Loucy (cell line): ENCODE data around the gene NADSYN1.

Experiments
- H2AFZ ChIP-seq: fragments of 200-600 bp; sonication (generic); 2 replicates; pipeline ENCODE4 v1.6.0; 2016; ENCODE audit warnings: antibody characterized with exemption, mild to moderate bottlenecking, low read length, moderate library complexity
- H3F3A ChIP-seq: fragments of 200-600 bp; 2 replicates; pipeline ENCODE4 v1.6.0; 2016; ENCODE audit warnings: antibody characterized with exemption, low read depth, mild to moderate bottlenecking
- H3K27me3 ChIP-seq: fragments of 200-600 bp; sonication (generic); 2 replicates; pipeline ENCODE4 v1.6.1; 2014; ENCODE audit warnings: low read length, mild to moderate bottlenecking; ENCODE audit not compliant: insufficient read depth, poor library complexity, severe bottlenecking
- H3K36me3 ChIP-seq: fragments of 200-600 bp; sonication (generic); 2 replicates; pipeline ENCODE4 v1.6.1; 2016; ENCODE audit warnings: low read length; ENCODE audit not compliant: insufficient read depth
- H3K4me1 ChIP-seq: fragments of 200-600 bp; sonication (generic); 2 replicates; pipeline ENCODE4 v1.5.1; 2014; ENCODE audit warnings: low read length, mild to moderate bottlenecking; ENCODE audit not compliant: insufficient read depth, poor library complexity, severe bottlenecking
- H3K4me2 ChIP-seq: fragments of 200-600 bp; sonication (generic); 2 replicates; pipeline ENCODE4 v1.6.0; 2014; ENCODE audit warnings: antibody characterized with exemption, low read length, low read depth, mild to moderate bottlenecking; ENCODE audit not compliant: poor library complexity, severe bottlenecking
- H3K4me3 ChIP-seq: fragments of 200-600 bp; sonication (generic); 2 replicates; pipeline ENCODE4 v1.5.1; 2014; ENCODE audit warnings: low read length, mild to moderate bottlenecking, mixed read lengths; ENCODE audit not compliant: poor library complexity, severe bottlenecking
- H3K79me2 ChIP-seq: fragments of 200-600 bp; sonication (generic); 2 replicates; pipeline ENCODE4 v1.6.1; 2014; ENCODE audit warnings: low read length; ENCODE audit not compliant: insufficient read depth
- H3K9ac ChIP-seq: fragments of 200-600 bp; sonication (generic); 2 replicates; pipeline ENCODE4 v1.6.0; 2014; ENCODE audit warnings: mild to moderate bottlenecking, low read depth, low read length, moderate library complexity; ENCODE audit not compliant: poor library complexity, severe bottlenecking
- H3K9me2 ChIP-seq: fragments of 200-600 bp; sonication (generic); replicated peaks from 2 replicates; pipeline ENCODE4 v1.6.1; 2016; ENCODE audit warnings: low read depth, low read length, mixed read lengths
- H3K9me3 ChIP-seq: fragments of 200-600 bp; sonication (generic); 2 replicates; pipeline ENCODE4 v1.6.1; 2014; ENCODE audit warnings: mild to moderate bottlenecking, antibody characterized with exemption, low read length, low read depth; ENCODE audit not compliant: insufficient read depth
- H4K20me1 ChIP-seq: fragments of 200-600 bp; sonication (generic); 2 replicates; pipeline ENCODE4 v1.6.0; 2014; ENCODE audit warnings: antibody characterized with exemption, low read length, mild to moderate bottlenecking; ENCODE audit not compliant: insufficient read depth, poor library complexity, severe bottlenecking
- CTCF ChIP-seq: fragments of 200-600 bp; sonication (generic); conservative IDR thresholded peaks from 2 replicates; pipeline ENCODE4 v1.5.1; 2014; ENCODE audit warnings: mild to moderate bottlenecking, antibody characterized with exemption, low read length
- EZH2phosphoT487 ChIP-seq: fragments of 200-600 bp; IDR thresholded peaks from 2 replicates; pipeline ENCODE4 v1.6.1; 2018; ENCODE audit warnings: antibody characterized with exemption, mild to moderate bottlenecking, moderate library complexity, borderline replicate concordance

NADSYN1 gene

GRCh38 chr11:71449596-71449995, 3.4 kb upstream of the NADSYN1 start:
- Histone ChIP-seq H3K4me2 (peak overlapping the region; percentile 85), H3K27me3 (no peaks in the 10 kb centered on the region), H3K4me3 (peak overlapping the region; percentile 90), H3K9me3 (peaks cover 3% of the 10 kb centered on the region; the same call in 1 of the 2 replicates), H3K36me3 (peaks cover 5% of the 10 kb centered on the region; the same call in 1 of the 2 replicates), H3K9me2 (no peaks in the 10 kb centered on the region), H3K9ac (peak overlapping the region; percentile 83), H4K20me1 (peaks cover 3% of the 10 kb centered on the region), H3K79me2 (peaks cover 68% of the 10 kb centered on the region), H3F3A (peaks cover 4% of the 10 kb centered on the region; the same call in 1 of the 2 replicates), H3K4me1 (peaks cover 42% of the 10 kb centered on the region), H2AFZ (0 out of 2 replicates have a peak overlapping the region, but pooled peaks have one; percentile 92)
- TF ChIP-seq EZH2phosphoT487 = no peak
- TF ChIP-seq CTCF = no peak

GRCh38 chr11:71450507-71450906, 2.5 kb upstream of the NADSYN1 start:
- Histone ChIP-seq H3K9me2 (no peaks in the 10 kb centered on the region), H3K9me3 (peaks cover 3% of the 10 kb centered on the region; the same call in 1 of the 2 replicates), H2AFZ (no peak overlapping the region), H3K27me3 (no peaks in the 10 kb centered on the region), H3K4me2 (peak overlapping the region; percentile 85), H3K4me3 (peak overlapping the region; percentile 82), H3K36me3 (peaks cover 5% of the 10 kb centered on the region; the same call in 1 of the 2 replicates), H3K79me2 (peaks cover 77% of the 10 kb centered on the region), H3K4me1 (peaks cover 51% of the 10 kb centered on the region), H3F3A (peaks cover 4% of the 10 kb centered on the region; the same call in 1 of the 2 replicates), H4K20me1 (peaks cover 9% of the 10 kb centered on the region), H3K9ac (peak overlapping the region; percentile 89)
- TF ChIP-seq EZH2phosphoT487 (no peak), CTCF (no peak)

DNA sequence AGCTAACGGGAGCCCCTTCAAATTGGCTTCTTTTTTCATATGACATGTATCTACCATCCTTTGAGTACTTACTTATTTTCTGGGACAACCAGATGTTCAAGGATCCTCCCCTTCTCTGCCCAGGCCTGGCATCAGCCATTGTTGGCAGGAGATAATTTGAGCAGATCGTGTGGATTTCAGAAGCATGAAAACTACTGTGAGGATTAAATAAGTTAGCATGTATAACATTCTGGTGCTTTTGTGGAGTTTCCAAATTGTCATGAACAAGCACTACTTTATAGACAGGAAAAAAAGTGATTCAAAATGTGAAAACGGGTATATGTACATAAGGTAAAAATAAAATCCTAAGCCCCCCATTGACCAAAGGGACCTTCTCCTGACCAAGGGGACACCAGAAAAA, 2.1 kb upstream of the NADSYN1 start:
- Histone ChIP-seq H3K9me2 (no peaks in the 10 kb centered on the region), H3K27me3 (no peaks in the 10 kb centered on the region), H3F3A (peaks cover 4% of the 10 kb centered on the region; the same call in 1 of the 2 replicates), H3K4me1 (peaks cover 52% of the 10 kb centered on the region), H3K4me2 (peak overlapping the region; percentile 85), H3K9me3 (peaks cover 3% of the 10 kb centered on the region; the same call in 1 of the 2 replicates), H4K20me1 (peaks cover 9% of the 10 kb centered on the region), H3K36me3 (peaks cover 9% of the 10 kb centered on the region; the same call in 1 of the 2 replicates), H3K79me2 (peaks cover 75% of the 10 kb centered on the region), H2AFZ (no peak overlapping the region), H3K4me3 (peak overlapping the region; percentile 82), H3K9ac (peak overlapping the region; percentile 89)
- TF ChIP-seq EZH2phosphoT487 = no peak
- no peak for TF ChIP-seq CTCF
